Gastrocnemius medialis (tissue), 4 donors: ENCODE data around the gene FBXO28. TPM values are rescaled to one million over a fixed set of nuclear protein-coding genes. Genes with fewer than 3 reads are reported as not detected.

Source experiments
- ATAC-seq, 2 donors: fragments of 150-250 bp; one replicate each; pipeline ENCODE4 v1.9.1; 2016
- DNase-seq, 2 donors: peaks; one replicate each; pipeline ENCODE4 v3.0.0-alpha.2; 2019
- H3K27ac ChIP-seq, 4 donors: fragments of 200-600 bp; sonication (generic); 1 replicate in 1 of 4; 2 replicates in 3 of 4; pipeline ENCODE4 v1.5.1; 2016 to 2018; ENCODE audit warnings: mild to moderate bottlenecking in 2 of 4, moderate library complexity in 1 of 4
- H3K27me3 ChIP-seq, 3 donors: fragments of 200-600 bp; sonication (generic) in 2 of 3; 1 replicate in 1 of 3; 2 replicates in 2 of 3; pipeline versions ENCODE4 v1.5.1 to v1.6.0; 2016 to 2019; ENCODE audit warnings: mild to moderate bottlenecking in 1 of 3, moderate library complexity in 1 of 3
- H3K36me3 ChIP-seq, 2 donors: fragments of 200-600 bp; sonication (generic) in 1 of 2; one replicate each; pipeline ENCODE4 v1.5.1; 2017 to 2018
- H3K4me1 ChIP-seq, 2 donors: fragments of 200-600 bp; sonication (generic) in 1 of 2; one replicate each; pipeline ENCODE4 v1.5.1; 2016 to 2017; ENCODE audit warnings: mild to moderate bottlenecking in 2 of 2
- H3K4me3 ChIP-seq, 4 donors: fragments of 200-600 bp; sonication (generic) in 3 of 4; 1 replicate in 1 of 4; 2 replicates in 3 of 4; pipeline ENCODE4 v1.5.1; 2016 to 2019; ENCODE audit warnings: mild to moderate bottlenecking in 2 of 4
- H3K9me3 ChIP-seq, 3 donors: fragments of 200-600 bp; sonication (generic) in 2 of 3; 1 replicate in 1 of 3; 2 replicates in 2 of 3; pipeline ENCODE4 v1.5.1; 2016 to 2019
- POLR2A ChIP-seq, 2 donors: fragments of 450-650 bp; IDR thresholded peaks; one replicate each; pipeline ENCODE4 v1.6.1; 2017; ENCODE audit warnings: antibody characterized with exemption in 2 of 2, mild to moderate bottlenecking in 2 of 2, moderate library complexity in 2 of 2
- in situ Hi-C, 4 donors: fragments of 200-750 bp; cut with MboI; loops; one replicate each; pipeline versions ENCODE4 v1.15.0 to v1.8.0; 2017; ENCODE audit warnings: low sequenced_read_pairs in 4 of 4
- intact Hi-C: fragments of 100-400 bp; cut with DNase I; formaldehyde crosslinking; loops from one replicate; pipeline ENCODE4 v1.15.1; 2023; ENCODE audit warnings: low total_unique reads
- total RNA-seq, 4 donors: library from RNA; depleted of rRNA; stranded (reverse); fragments of >200 nt; gene quantifications; one replicate each; pipeline versions ENCODE4 v1.1.0 to v1.2.3, GENCODE V29; 2016
- TF ChIP-seq, protein P1 (sequence below), 5 experiments: fragments of 450-650 bp in 3 of 5; fragments of 200-600 bp in 2 of 5; sonication (generic) in 2 of 5; IDR thresholded peaks in 4 of 5; conservative IDR thresholded peaks in 1 of 5; 1 replicate in 4 of 5; 2 replicates in 1 of 5; pipeline ENCODE4 v1.5.1; 2016 to 2019; ENCODE audit warnings: antibody characterized with exemption in 5 of 5, mild to moderate bottlenecking in 3 of 5, moderate library complexity in 3 of 5

The FBXO28 gene
- total RNA-seq, 4 donors from 2014 or later: 20.2 to 30.9 (median 27.4) TPM

DNA sequence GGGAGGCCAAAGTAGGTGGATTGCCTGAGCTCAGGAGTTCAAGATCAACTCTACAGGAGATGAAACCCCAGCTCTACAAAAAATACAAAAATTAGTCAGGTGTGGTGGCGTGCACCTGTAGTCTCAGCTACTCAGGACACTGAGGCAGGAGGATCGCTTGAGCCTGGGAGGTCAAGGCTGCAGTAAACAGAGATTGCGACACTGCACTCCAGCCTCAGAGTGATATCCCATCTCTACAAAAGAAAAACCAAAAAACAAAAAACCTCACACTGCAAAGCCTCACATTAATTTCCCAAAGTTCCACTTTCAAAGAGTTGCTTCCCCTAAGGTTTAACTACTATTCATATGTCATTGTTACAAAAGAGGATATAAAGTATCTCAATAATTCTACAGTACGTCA lies 29.0 kb upstream of the FBXO28 start:
- H3K27me3 ChIP-seq: peaks cover 0 to 7% (median 0%) of the 10 kb centered on the region in 3 donors
- intact Hi-C loops (no loop called here), in situ Hi-C loops (no loop called here)
- H3K9me3 ChIP-seq: no peaks in the 10 kb centered on the region
- no peak for TF ChIP-seq POLR2A (IDR thresholded peaks at IDR 0.05)
- TF ChIP-seq, protein P1, sequence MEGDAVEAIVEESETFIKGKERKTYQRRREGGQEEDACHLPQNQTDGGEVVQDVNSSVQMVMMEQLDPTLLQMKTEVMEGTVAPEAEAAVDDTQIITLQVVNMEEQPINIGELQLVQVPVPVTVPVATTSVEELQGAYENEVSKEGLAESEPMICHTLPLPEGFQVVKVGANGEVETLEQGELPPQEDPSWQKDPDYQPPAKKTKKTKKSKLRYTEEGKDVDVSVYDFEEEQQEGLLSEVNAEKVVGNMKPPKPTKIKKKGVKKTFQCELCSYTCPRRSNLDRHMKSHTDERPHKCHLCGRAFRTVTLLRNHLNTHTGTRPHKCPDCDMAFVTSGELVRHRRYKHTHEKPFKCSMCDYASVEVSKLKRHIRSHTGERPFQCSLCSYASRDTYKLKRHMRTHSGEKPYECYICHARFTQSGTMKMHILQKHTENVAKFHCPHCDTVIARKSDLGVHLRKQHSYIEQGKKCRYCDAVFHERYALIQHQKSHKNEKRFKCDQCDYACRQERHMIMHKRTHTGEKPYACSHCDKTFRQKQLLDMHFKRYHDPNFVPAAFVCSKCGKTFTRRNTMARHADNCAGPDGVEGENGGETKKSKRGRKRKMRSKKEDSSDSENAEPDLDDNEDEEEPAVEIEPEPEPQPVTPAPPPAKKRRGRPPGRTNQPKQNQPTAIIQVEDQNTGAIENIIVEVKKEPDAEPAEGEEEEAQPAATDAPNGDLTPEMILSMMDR (IDR thresholded peaks at IDR 0.05 in 4 of 5, conservative IDR thresholded peaks at IDR 0.05 in 1 of 5): no peak
- H3K4me1 ChIP-seq: no peaks in the 10 kb centered on the region
- no peak overlapping the region for H3K4me3 ChIP-seq
- no peak for ATAC-seq
- no peaks in the 10 kb centered on the region for H3K36me3 ChIP-seq
- H3K27ac ChIP-seq: no peak overlapping the region
- no peak for DNase-seq

DNA sequence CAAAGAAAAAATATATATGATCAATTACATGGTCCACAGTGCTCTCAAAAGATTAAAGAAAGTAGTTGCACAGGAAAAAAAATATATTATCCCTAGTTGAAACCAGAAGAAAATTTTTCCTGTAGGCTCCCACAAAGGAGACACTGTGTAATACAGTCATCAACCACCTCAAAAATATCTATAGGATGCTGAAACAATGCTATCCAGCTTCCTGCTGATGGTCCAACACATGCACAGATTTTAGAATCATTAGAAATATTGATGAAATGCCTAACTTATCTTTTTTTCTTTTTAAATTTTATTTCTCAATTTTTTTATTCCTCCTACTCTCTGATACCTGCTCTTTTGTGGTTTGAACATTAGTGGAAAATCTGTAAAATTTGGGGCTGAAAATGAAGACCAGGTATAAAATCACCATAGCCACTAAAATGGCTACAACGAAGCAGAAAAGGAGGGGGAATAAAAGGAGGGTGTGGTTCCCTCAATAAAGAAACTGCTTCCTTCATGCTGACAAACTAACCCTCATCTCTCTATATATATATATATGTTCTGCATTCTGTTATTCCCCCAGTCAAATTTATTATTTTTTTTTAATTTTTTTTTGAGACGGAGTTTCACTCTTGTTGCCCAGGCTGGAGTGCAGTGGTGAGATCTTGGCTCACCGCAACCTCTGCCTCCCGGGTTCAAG lies 28.3 kb upstream of the FBXO28 start:
- intact Hi-C loops (no loop called here), in situ Hi-C loops (no loop called here)
- no peaks in the 10 kb centered on the region for H3K9me3 ChIP-seq
- TF ChIP-seq, protein P1 (IDR thresholded peaks at IDR 0.05 in 4 of 5, conservative IDR thresholded peaks at IDR 0.05 in 1 of 5): no peak
- no peak for TF ChIP-seq POLR2A (IDR thresholded peaks at IDR 0.05)
- H3K36me3 ChIP-seq: no peaks in the 10 kb centered on the region
- H3K27ac ChIP-seq: no peak overlapping the region
- ATAC-seq (no peak), DNase-seq (no peak)
- H3K4me3 ChIP-seq: no peak overlapping the region
- H3K4me1 ChIP-seq: no peaks in the 10 kb centered on the region
- peaks cover 0 to 10% (median 0%) of the 10 kb centered on the region in 3 donors for H3K27me3 ChIP-seq

DNA sequence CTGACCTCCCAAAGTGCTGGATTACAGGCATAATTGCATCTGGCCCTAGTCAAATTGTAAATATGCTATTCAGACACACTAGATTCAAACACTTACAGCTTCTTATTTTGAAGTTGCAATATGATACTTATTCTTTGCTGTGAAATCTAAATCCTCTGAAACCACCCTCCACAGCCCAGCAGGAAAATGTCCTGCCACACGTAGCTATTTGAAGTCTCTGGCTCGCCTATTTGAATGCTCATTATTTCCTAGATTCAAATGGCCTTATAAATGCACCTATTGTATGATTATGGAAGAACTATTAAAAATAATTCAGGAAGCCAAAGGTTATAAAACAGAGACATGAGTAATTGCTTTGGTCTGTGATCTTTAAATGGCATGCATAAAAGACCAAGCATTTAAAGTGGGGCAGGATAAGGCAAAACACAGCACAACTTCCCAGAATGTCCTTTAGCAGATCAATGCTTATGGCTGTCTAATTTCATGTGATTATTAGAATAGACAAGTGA lies 26.6 kb upstream of the FBXO28 start:
- TF ChIP-seq, protein P1 (IDR thresholded peaks at IDR 0.05 in 4 of 5, conservative IDR thresholded peaks at IDR 0.05 in 1 of 5): no peak
- TF ChIP-seq POLR2A (IDR thresholded peaks at IDR 0.05): no peak
- Histone ChIP-seq H3K27me3 (peaks cover 0 to 10% (median 0%) of the 10 kb centered on the region in 3 donors), H3K27ac (no peak overlapping the region), H3K36me3 (no peaks in the 10 kb centered on the region), H3K4me1 (no peaks in the 10 kb centered on the region), H3K9me3 (no peaks in the 10 kb centered on the region), H3K4me3 (no peak overlapping the region)
- ATAC-seq (no peak), DNase-seq (no peak)
- intact Hi-C loops (no loop called here), in situ Hi-C loops (no loop called here)

DNA sequence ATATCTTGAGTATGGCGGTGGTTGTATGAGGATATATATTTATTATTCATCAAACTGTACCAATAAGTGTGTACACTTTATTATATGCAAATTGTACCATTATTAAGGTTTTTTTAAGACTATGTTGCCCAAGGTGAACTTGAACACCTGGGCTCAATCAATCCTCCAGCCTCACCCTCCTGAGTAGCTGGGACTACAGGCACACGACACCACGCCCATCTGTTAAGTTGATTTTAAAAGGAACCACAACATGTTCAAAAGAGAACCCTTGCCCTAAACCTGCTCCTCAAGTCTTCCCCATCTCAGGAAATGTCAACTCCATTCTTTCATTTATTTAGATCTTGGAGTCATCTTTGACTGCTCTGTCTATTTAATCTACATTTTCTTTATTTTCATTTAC lies 24.3 kb upstream of the FBXO28 start:
- Histone ChIP-seq H3K36me3 (no peaks in the 10 kb centered on the region), H3K27ac (no peak overlapping the region), H3K27me3 (peaks cover 0 to 10% (median 0%) of the 10 kb centered on the region in 3 donors), H3K4me1 (no peaks in the 10 kb centered on the region), H3K9me3 (no peaks in the 10 kb centered on the region), H3K4me3 (no peak overlapping the region)
- TF ChIP-seq POLR2A (IDR thresholded peaks at IDR 0.05): no peak
- TF ChIP-seq, protein P1 (IDR thresholded peaks at IDR 0.05 in 4 of 5, conservative IDR thresholded peaks at IDR 0.05 in 1 of 5): no peak
- no peak for DNase-seq
- no peak for ATAC-seq
- in situ Hi-C loops (no loop called here), intact Hi-C loops (no loop called here)
